ENCODE measurements around the gene DLK2.

The DLK2 gene

GRCh38 chr6:43488667-43489276 lies 33.4 kb upstream of the DLK2 start:
- TF ChIP-seq REST (IDR thresholded peaks at IDR 0.05; ENCODE audit: insufficient read depth in 1 of 2, low read depth in 2 of 2, low read length in 2 of 2) (no peak), TAF1 (IDR thresholded peaks at IDR 0.05; ENCODE audit: borderline replicate concordance, insufficient read depth, low read length) (no peak), FOXP2 (optimal IDR thresholded peaks at IDR 0.05; ENCODE audit: borderline replicate concordance, extremely low read depth, extremely low read length, insufficient read depth) (no peak), POLR2AphosphoS5 (IDR thresholded peaks at IDR 0.05; ENCODE audit: low read depth, low read length) (no peak), SIN3A (IDR thresholded peaks at IDR 0.05; ENCODE audit: borderline replicate concordance, insufficient read depth, low read length) (no peak)

- TF ChIP-seq FOXP2 (optimal IDR thresholded peaks at IDR 0.05; ENCODE audit: borderline replicate concordance, extremely low read depth, extremely low read length, insufficient read depth) (no peak), REST (IDR thresholded peaks at IDR 0.05; ENCODE audit: insufficient read depth in 1 of 2, low read depth in 2 of 2, low read length in 2 of 2) (no peak), POLR2AphosphoS5 (IDR thresholded peaks at IDR 0.05; ENCODE audit: low read depth, low read length) (no peak)
Measured at GRCh38 chr6:43481591-43482236, 26.4 kb upstream of the DLK2 start.

- TF ChIP-seq POLR2AphosphoS5 (IDR thresholded peaks at IDR 0.05; ENCODE audit: low read depth, low read length): no peak
- no peak for TF ChIP-seq SIN3A (IDR thresholded peaks at IDR 0.05; ENCODE audit: borderline replicate concordance, insufficient read depth, low read length)
- no peak for TF ChIP-seq REST (IDR thresholded peaks at IDR 0.05; ENCODE audit: insufficient read depth in 1 of 2, low read depth in 2 of 2, low read length in 2 of 2)
- TF ChIP-seq TAF1 (IDR thresholded peaks at IDR 0.05; ENCODE audit: borderline replicate concordance, insufficient read depth, low read length): no peak
- TF ChIP-seq FOXP2 (optimal IDR thresholded peaks at IDR 0.05; ENCODE audit: borderline replicate concordance, extremely low read depth, extremely low read length, insufficient read depth): no peak
Measured at GRCh38 chr6:43481075-43481474, 25.7 kb upstream of the DLK2 start.

GRCh38 chr6:43478008-43478372 lies 22.6 kb upstream of the DLK2 start:
- TF ChIP-seq POLR2AphosphoS5 (IDR thresholded peaks at IDR 0.05; ENCODE audit: low read depth, low read length): no peak

GRCh38 chr6:43477235-43478007 lies 22.1 kb upstream of the DLK2 start, which contains the start of gene TJAP1:
TSS of gene TJAP1 (plus strand) at chr6:43477570. CDS start at chr6:43499002, 21,432 bp downstream.
- 0 out of 4 replicates have a peak, but pooled peaks of 1 of the 2 experiments have one; percentile 40 for TF ChIP-seq REST (IDR thresholded peaks at IDR 0.05; ENCODE audit: insufficient read depth in 1 of 2, low read depth in 2 of 2, low read length in 2 of 2)
- TF ChIP-seq SIN3A (IDR thresholded peaks at IDR 0.05; ENCODE audit: borderline replicate concordance, insufficient read depth, low read length): peak; percentile 93; the same call in 1 of the 2 replicates
- peak; percentile 99 for TF ChIP-seq POLR2AphosphoS5 (IDR thresholded peaks at IDR 0.05; ENCODE audit: low read depth, low read length)
- peak; percentile 40 for TF ChIP-seq FOXP2 (optimal IDR thresholded peaks at IDR 0.05; ENCODE audit: borderline replicate concordance, extremely low read depth, extremely low read length, insufficient read depth)
- peak; percentile 95 for TF ChIP-seq TAF1 (IDR thresholded peaks at IDR 0.05; ENCODE audit: borderline replicate concordance, insufficient read depth, low read length)

Data from PFSK-1 (cell line).